ENCODE data around the gene ABLIM1.

DNA sequence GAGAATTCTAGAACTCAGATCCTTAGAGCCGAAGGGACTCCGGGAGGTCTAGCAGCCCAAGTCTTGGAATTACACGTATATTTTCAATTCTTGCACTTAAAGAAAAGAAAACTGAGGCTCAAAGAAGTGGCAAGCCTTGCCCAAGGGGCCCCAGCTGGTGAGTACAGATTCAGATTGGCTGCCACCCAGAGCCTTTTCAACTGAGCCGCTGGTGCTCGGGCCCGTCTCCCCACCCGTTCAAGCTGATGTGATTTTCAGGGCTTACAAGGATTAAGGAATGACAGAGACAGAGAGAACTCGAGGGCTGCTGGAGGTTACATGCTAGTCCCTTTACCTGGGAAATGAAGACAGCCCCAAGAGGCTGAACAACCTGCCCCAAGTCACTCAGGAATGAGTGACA, 117.8 kb downstream of the ABLIM1 start:
- no peak for TF ChIP-seq POLR2A (IDR thresholded peaks at IDR 0.05)
- TF ChIP-seq, protein P1, sequence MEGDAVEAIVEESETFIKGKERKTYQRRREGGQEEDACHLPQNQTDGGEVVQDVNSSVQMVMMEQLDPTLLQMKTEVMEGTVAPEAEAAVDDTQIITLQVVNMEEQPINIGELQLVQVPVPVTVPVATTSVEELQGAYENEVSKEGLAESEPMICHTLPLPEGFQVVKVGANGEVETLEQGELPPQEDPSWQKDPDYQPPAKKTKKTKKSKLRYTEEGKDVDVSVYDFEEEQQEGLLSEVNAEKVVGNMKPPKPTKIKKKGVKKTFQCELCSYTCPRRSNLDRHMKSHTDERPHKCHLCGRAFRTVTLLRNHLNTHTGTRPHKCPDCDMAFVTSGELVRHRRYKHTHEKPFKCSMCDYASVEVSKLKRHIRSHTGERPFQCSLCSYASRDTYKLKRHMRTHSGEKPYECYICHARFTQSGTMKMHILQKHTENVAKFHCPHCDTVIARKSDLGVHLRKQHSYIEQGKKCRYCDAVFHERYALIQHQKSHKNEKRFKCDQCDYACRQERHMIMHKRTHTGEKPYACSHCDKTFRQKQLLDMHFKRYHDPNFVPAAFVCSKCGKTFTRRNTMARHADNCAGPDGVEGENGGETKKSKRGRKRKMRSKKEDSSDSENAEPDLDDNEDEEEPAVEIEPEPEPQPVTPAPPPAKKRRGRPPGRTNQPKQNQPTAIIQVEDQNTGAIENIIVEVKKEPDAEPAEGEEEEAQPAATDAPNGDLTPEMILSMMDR (IDR thresholded peaks at IDR 0.05): no peak
